ENCODE data around the gene ANKFY1.

DNA sequence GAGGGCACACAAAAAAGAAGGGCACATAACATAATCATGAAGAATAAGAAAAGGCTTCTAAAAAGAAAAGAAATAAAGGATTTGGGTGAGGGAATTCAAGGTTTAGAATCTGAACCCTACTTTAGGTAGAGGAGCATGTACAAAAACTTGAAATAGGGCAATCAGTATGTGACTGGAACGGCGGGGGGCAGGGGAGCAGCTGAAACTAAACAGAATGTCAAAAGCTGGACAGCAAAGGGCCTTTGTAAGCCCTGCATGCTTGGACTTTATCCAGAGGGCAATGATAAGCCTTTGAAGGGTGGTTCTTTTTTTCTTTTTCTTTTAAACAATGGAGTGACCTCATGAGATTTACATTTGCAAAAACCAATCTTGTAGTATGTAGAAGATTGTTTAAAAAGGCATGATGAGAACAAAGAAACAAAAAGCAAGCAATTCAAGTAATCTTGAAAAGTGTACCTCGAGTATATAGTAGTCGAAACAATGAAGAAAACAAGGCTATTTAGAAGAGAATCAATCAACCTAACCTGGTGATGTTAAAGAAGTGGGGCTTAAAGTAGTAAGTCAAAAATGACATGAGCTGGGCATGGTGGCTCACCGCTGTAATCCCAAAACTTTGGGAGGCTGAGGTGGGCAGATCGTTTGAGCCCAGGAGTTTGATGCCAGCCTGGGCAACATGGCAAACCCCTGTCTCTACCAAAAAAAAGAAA, 46.7 kb upstream of the ANKFY1 start:
- no peak for TF ChIP-seq CTCF (IDR thresholded peaks at IDR 0.05)
- TF ChIP-seq POLR2A (IDR thresholded peaks at IDR 0.05), result no peak
- no peak for TF ChIP-seq POLR2AphosphoS5 (IDR thresholded peaks at IDR 0.05)
- no peak for TF ChIP-seq EP300 (IDR thresholded peaks at IDR 0.05)
